Activated B cell treated with CpG ODN at 0.5 μM for 24 hours (primary cell): ENCODE measurements around the gene RASGRF2. TPM values are rescaled to one million over a fixed set of nuclear protein-coding genes. Genes with fewer than 3 reads are reported as not detected.

ENCODE experiments used
- ATAC-seq: fragments of 200-7000 bp; cut with Tn5 transposase; one replicate; pipeline ENCODE4 v1.10.0; 2021; ENCODE audit warnings: low read depth, mild to moderate bottlenecking, moderate library complexity
- CTCF ChIA-PET: fragments of 350-600 bp; sonication (Branson Sonifier 250); formaldehyde crosslinking; loops from one replicate; lab custom pipeline; 2021; ENCODE audit warnings: antibody characterized with exemption; lab: Charles Lee
- POLR2A ChIA-PET: fragments of 350-600 bp; sonication (Branson Sonifier 250); formaldehyde crosslinking; loops from one replicate; lab custom pipeline; 2021; ENCODE audit warnings: antibody characterized with exemption; lab: Charles Lee
- DNase-seq: peaks from one replicate; pipeline ENCODE4 v3.0.0; 2022
- H3K27ac Mint-ChIP-seq: one replicate; pipeline ENCODE4 v1.8.0; 2020; ENCODE audit warnings: mixed read lengths
- H3K27me3 Mint-ChIP-seq: one replicate; pipeline ENCODE4 v1.8.0; 2021; ENCODE audit warnings: mixed read lengths
- H3K36me3 Mint-ChIP-seq: one replicate; pipeline ENCODE4 v1.8.0; 2021; ENCODE audit warnings: low read depth, mixed read lengths
- H3K4me1 Mint-ChIP-seq: one replicate; pipeline ENCODE4 v1.8.0; 2021; ENCODE audit warnings: mixed read lengths
- H3K4me3 Mint-ChIP-seq: one replicate; pipeline ENCODE4 v1.8.0; 2020; ENCODE audit warnings: mild to moderate bottlenecking, mixed read lengths
- H3K9me3 Mint-ChIP-seq: one replicate; pipeline ENCODE4 v1.8.0; 2020; ENCODE audit warnings: mixed read lengths
- CTCF ChIP-seq: fragments of 200-600 bp; IDR thresholded peaks from one replicate; pipeline ENCODE4 v1.8.0; 2022; ENCODE audit warnings: antibody characterized with exemption, mild to moderate bottlenecking
- intact Hi-C: fragments of 100-400 bp; cut with micrococcal nuclease; formaldehyde crosslinking; loops from one replicate; pipeline ENCODE4 v1.15.1; 2024
- total RNA-seq: library from RNA; stranded (reverse); gene quantifications from 2 replicates; pipeline ENCODE4 v1.2.3, GENCODE V29; 2022

Gene RASGRF2
- total RNA-seq, 1 donor from 2014 or later, result 0.64 TPM

DNA sequence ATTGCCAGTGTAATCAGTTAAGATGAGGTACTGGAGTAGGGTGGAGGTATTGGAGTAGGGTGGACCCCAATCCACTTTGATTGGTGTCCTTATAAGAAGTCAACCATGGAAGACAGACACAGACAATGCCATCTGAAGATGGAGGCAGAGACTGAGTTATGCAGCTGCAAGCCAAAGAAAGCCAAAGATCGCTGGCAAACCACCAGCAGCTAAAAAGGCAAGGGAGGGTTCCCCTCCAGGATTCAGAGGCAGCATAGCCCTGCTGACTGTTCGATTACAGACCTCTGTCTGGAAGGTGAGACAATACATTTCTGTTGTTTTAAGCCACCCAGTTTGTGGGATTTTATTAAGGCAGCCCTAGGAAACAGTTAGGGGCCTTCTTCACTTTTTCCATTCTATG, 242.5 kb downstream of the RASGRF2 start:
- Mint-ChIP-seq H3K4me1 (no peaks in the 10 kb centered on the region), H3K27ac (no peak overlapping the region), H3K36me3 (no peaks in the 10 kb centered on the region), H3K4me3 (no peak overlapping the region), H3K27me3 (no peaks in the 10 kb centered on the region), H3K9me3 (no peaks in the 10 kb centered on the region)
- ChIA-PET CTCF (no interaction called here), POLR2A (no interaction called here)
- intact Hi-C loops, result no loop called here
- no peak for DNase-seq
- ATAC-seq, result no peak
- TF ChIP-seq CTCF, result no peak

DNA sequence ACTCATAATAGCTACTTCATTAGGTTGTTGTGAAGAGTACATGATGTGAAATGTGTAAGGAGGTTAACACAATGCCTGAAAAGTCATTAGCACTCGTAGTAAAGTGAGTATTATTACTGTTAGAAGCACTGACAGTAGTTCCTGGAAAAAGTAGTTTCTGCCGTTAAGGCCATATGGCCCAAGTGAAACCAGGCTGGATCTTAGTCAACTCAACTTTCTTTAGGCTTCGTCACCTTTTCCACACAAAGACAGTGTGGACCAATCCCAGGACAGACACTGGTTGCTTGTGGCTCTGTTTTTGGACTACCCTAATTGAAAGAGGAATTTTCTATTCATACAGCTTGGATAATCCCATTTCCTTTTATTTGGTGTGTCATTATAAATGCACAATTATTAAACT, 243.6 kb downstream of the RASGRF2 start:
- CTCF ChIA-PET, result no interaction called here
- Mint-ChIP-seq H3K27ac (no peak overlapping the region), H3K4me1 (no peaks in the 10 kb centered on the region), H3K4me3 (no peak overlapping the region), H3K36me3 (no peaks in the 10 kb centered on the region), H3K27me3 (no peaks in the 10 kb centered on the region), H3K9me3 (no peaks in the 10 kb centered on the region)
- no peak for TF ChIP-seq CTCF
- DNase-seq (no peak), ATAC-seq (no peak)
- intact Hi-C loops, result no loop called here
- POLR2A ChIA-PET, result no interaction called here

DNA sequence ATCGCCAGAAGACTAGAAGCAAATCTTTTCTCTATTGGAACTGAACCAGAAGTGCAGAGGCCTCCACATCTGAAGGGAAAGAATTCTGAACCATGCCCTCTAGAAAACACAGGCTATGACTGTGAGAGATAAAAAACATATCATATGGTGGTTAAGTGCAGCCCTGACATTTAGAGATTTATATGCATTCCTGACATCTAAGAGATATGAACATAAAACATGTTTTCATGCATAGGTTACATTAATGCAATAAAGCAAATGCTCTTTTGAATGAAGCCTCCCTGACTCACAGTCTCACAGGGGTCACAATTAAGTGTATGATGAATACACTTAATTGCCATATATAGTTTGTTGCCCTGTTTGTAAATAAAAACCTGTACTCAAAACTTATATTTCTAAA, 244.0 kb downstream of the RASGRF2 start:
- no peak overlapping the region for H3K4me3 Mint-ChIP-seq
- CTCF ChIA-PET, result no interaction called here
- DNase-seq, result no peak

DNA sequence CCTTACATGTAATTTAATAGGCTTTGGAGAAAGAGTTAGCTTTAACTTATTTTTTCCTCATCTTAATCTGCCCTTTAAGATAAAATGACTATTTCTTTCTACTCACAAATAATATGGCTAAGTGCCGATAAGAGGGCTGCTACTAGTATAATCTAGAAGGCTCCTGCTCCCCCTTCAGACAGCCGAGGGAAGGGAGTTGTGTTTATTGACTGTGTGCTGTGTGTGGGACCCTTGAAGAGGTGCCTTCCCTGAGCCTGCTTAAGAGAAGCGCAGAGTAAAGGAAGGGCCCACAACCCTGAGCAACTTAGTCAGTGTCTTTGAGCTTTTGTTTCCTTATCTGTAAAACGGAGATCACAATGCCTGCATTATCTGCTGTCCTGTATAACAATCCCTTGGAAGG, 244.9 kb downstream of the RASGRF2 start:
- ATAC-seq, result no peak
- no peak overlapping the region for H3K4me3 Mint-ChIP-seq
- CTCF ChIA-PET, result interaction anchor here (1.4 kb wide), 1 partner anchor 40 kb away, joined by 3 read pairs; no protein-coding TSS in a partner anchor
- H3K27ac Mint-ChIP-seq, result no peak overlapping the region
- DNase-seq, result no peak
- POLR2A ChIA-PET, result no interaction called here
- H3K36me3 Mint-ChIP-seq, result no peaks in the 10 kb centered on the region
- H3K9me3 Mint-ChIP-seq, result no peaks in the 10 kb centered on the region
- intact Hi-C loops, result no loop called here
- TF ChIP-seq CTCF, result no peak
- H3K4me1 Mint-ChIP-seq, result no peaks in the 10 kb centered on the region
- peaks cover 3% of the 10 kb centered on the region for H3K27me3 Mint-ChIP-seq

More for the DNA sequence above, 244.0 kb downstream of the RASGRF2 start:
- no peak for ATAC-seq
- peaks cover 3% of the 10 kb centered on the region for H3K27me3 Mint-ChIP-seq
- no peaks in the 10 kb centered on the region for H3K9me3 Mint-ChIP-seq
- H3K4me1 Mint-ChIP-seq, result no peaks in the 10 kb centered on the region
- POLR2A ChIA-PET, result no interaction called here
- H3K36me3 Mint-ChIP-seq, result no peaks in the 10 kb centered on the region
- no peak overlapping the region for H3K27ac Mint-ChIP-seq
- TF ChIP-seq CTCF, result no peak
- intact Hi-C loops, result no loop called here

- ChIA-PET POLR2A (no interaction called here), CTCF (interaction anchor here (1.6 kb wide), 1 partner anchor 12 kb away, joined by 5 read pairs; no protein-coding TSS in a partner anchor)
- ATAC-seq, result no peak
- DNase-seq, result no peak
- Mint-ChIP-seq H3K27me3 (peaks cover 3% of the 10 kb centered on the region), H3K4me3 (no peak overlapping the region), H3K4me1 (peaks cover 5% of the 10 kb centered on the region), H3K9me3 (no peaks in the 10 kb centered on the region), H3K36me3 (no peaks in the 10 kb centered on the region), H3K27ac (no peak overlapping the region)
- TF ChIP-seq CTCF, result no peak
- intact Hi-C loops, result no loop called here
Observed at GRCh38 chr5:81207009-81207408, 246.8 kb downstream of the RASGRF2 start.
